ENCODE results near the gene FMO1. TPM values are rescaled to one million over a fixed set of nuclear protein-coding genes. Genes with fewer than 3 reads are reported as not detected.

FMO1 gene
- total RNA-seq, 2 donors from 2014 or later: not detected

GRCh38 chr1:171251042-171251951 is 3.0 kb downstream of the FMO1 start:
- Mint-ChIP-seq H3K36me3 (ENCODE audit: insufficient read depth in 2 of 2) (no peaks in the 10 kb centered on the region), H3K4me3 (peak overlapping the region; percentile 85 to 87), H3K27ac (no peak overlapping the region), H3K4me1 (ENCODE audit: low read depth) (no peaks in the 10 kb centered on the region), H3K9me3 (no peaks in the 10 kb centered on the region), H3K27me3 (ENCODE audit: low read depth) (peaks cover 63% of the 10 kb centered on the region)
- peak; percentile 27 to 42 for DNase-seq
- ATAC-seq (replicated peaks in 1 of 2): peak; percentile 75 to 79

- ATAC-seq (replicated peaks in 1 of 2) (no peak), DNase-seq (no peak)
- Mint-ChIP-seq H3K27ac (no peak overlapping the region), H3K4me3 (peak overlapping the region; percentile 85 to 87), H3K4me1 (ENCODE audit: low read depth) (no peaks in the 10 kb centered on the region), H3K36me3 (ENCODE audit: insufficient read depth in 2 of 2) (no peaks in the 10 kb centered on the region), H3K9me3 (no peaks in the 10 kb centered on the region), H3K27me3 (ENCODE audit: low read depth) (peaks cover 63% of the 10 kb centered on the region)
Observed at GRCh38 chr1:171251952-171252300, 3.6 kb downstream of the FMO1 start.

- Mint-ChIP-seq H3K27ac (no peak overlapping the region), H3K27me3 (ENCODE audit: low read depth) (peaks cover 62% of the 10 kb centered on the region)
- DNase-seq: no peak
Observed at GRCh38 chr1:171252482-171252881, 4.2 kb downstream of the FMO1 start.

GRCh38 chr1:171254859-171255258 is 6.6 kb downstream of the FMO1 start:
- no peak for DNase-seq
- no peak for ATAC-seq (replicated peaks in 1 of 2)
- Mint-ChIP-seq H3K4me3 (no peak overlapping the region), H3K36me3 (ENCODE audit: insufficient read depth in 2 of 2) (no peaks in the 10 kb centered on the region), H3K9me3 (no peaks in the 10 kb centered on the region), H3K4me1 (ENCODE audit: low read depth) (no peaks in the 10 kb centered on the region), H3K27ac (no peak overlapping the region), H3K27me3 (ENCODE audit: low read depth) (peaks cover 44% of the 10 kb centered on the region)

More at GRCh38 chr1:171252482-171252881, 4.2 kb downstream of the FMO1 start:
- Mint-ChIP-seq H3K36me3 (ENCODE audit: insufficient read depth in 2 of 2) (no peaks in the 10 kb centered on the region), H3K4me3 (peak overlapping the region; percentile 13 to 61), H3K9me3 (no peaks in the 10 kb centered on the region), H3K4me1 (ENCODE audit: low read depth) (no peaks in the 10 kb centered on the region)
- ATAC-seq (replicated peaks in 1 of 2): peak in 1 of 2 donors; percentile 45

- ATAC-seq (replicated peaks in 1 of 2) (no peak), DNase-seq (no peak)
- H3K4me3 Mint-ChIP-seq: no peak overlapping the region
- H3K27me3 Mint-ChIP-seq (ENCODE audit: low read depth): peaks cover 29% of the 10 kb centered on the region
- no peaks in the 10 kb centered on the region for H3K36me3 Mint-ChIP-seq (ENCODE audit: insufficient read depth in 2 of 2)
- no peak overlapping the region for H3K27ac Mint-ChIP-seq
- H3K4me1 Mint-ChIP-seq (ENCODE audit: low read depth): no peaks in the 10 kb centered on the region
- no peaks in the 10 kb centered on the region for H3K9me3 Mint-ChIP-seq
Observed at GRCh38 chr1:171256940-171257606, 8.8 kb downstream of the FMO1 start.

GRCh38 chr1:171257607-171258076 is 9.3 kb downstream of the FMO1 start:
- H3K27ac Mint-ChIP-seq: no peak overlapping the region
- DNase-seq (no peak), ATAC-seq (replicated peaks in 1 of 2) (no peak)
- no peaks in the 10 kb centered on the region for H3K4me1 Mint-ChIP-seq (ENCODE audit: low read depth)
- no peak overlapping the region for H3K4me3 Mint-ChIP-seq
- peaks cover 24% of the 10 kb centered on the region for H3K27me3 Mint-ChIP-seq (ENCODE audit: low read depth)
- H3K36me3 Mint-ChIP-seq (ENCODE audit: insufficient read depth in 2 of 2): no peaks in the 10 kb centered on the region
- no peaks in the 10 kb centered on the region for H3K9me3 Mint-ChIP-seq

GRCh38 chr1:171258429-171258828 is 10.1 kb downstream of the FMO1 start:
- H3K27me3 Mint-ChIP-seq (ENCODE audit: low read depth): peaks cover 16% of the 10 kb centered on the region

GRCh38 chr1:171258943-171259342 is 10.6 kb downstream of the FMO1 start:
- Mint-ChIP-seq H3K4me1 (ENCODE audit: low read depth) (no peaks in the 10 kb centered on the region), H3K27ac (no peak overlapping the region), H3K27me3 (ENCODE audit: low read depth) (peaks cover 16% of the 10 kb centered on the region), H3K4me3 (no peak overlapping the region), H3K9me3 (no peaks in the 10 kb centered on the region), H3K36me3 (ENCODE audit: insufficient read depth in 2 of 2) (no peaks in the 10 kb centered on the region)
- no peak for DNase-seq
- ATAC-seq (replicated peaks in 1 of 2): no peak

More at GRCh38 chr1:171258429-171258828, 10.1 kb downstream of the FMO1 start:
- Mint-ChIP-seq H3K36me3 (ENCODE audit: insufficient read depth in 2 of 2) (no peaks in the 10 kb centered on the region), H3K27ac (no peak overlapping the region), H3K4me3 (no peak overlapping the region), H3K4me1 (ENCODE audit: low read depth) (no peaks in the 10 kb centered on the region), H3K9me3 (no peaks in the 10 kb centered on the region)
- ATAC-seq (replicated peaks in 1 of 2): no peak
- no peak for DNase-seq

GRCh38 chr1:171261336-171261735 is 13.0 kb downstream of the FMO1 start:
- H3K36me3 Mint-ChIP-seq (ENCODE audit: insufficient read depth in 2 of 2): no peaks in the 10 kb centered on the region
- no peaks in the 10 kb centered on the region for H3K9me3 Mint-ChIP-seq
- DNase-seq (no peak), ATAC-seq (replicated peaks in 1 of 2) (no peak)
- H3K4me3 Mint-ChIP-seq: no peak overlapping the region
- H3K27ac Mint-ChIP-seq: no peak overlapping the region
- no peaks in the 10 kb centered on the region for H3K27me3 Mint-ChIP-seq (ENCODE audit: low read depth)
- H3K4me1 Mint-ChIP-seq (ENCODE audit: low read depth): no peaks in the 10 kb centered on the region

GRCh38 chr1:171263901-171264300 is 15.6 kb downstream of the FMO1 start:
- Mint-ChIP-seq H3K4me1 (ENCODE audit: low read depth) (no peaks in the 10 kb centered on the region), H3K27me3 (ENCODE audit: low read depth) (peaks cover 12% of the 10 kb centered on the region), H3K27ac (no peak overlapping the region), H3K9me3 (no peaks in the 10 kb centered on the region), H3K36me3 (ENCODE audit: insufficient read depth in 2 of 2) (no peaks in the 10 kb centered on the region), H3K4me3 (no peak overlapping the region)
- ATAC-seq (replicated peaks in 1 of 2): no peak
- no peak for DNase-seq

- H3K4me1 Mint-ChIP-seq (ENCODE audit: low read depth): no peaks in the 10 kb centered on the region
- no peak overlapping the region for H3K4me3 Mint-ChIP-seq
- no peak overlapping the region for H3K27ac Mint-ChIP-seq
Observed at GRCh38 chr1:171265686-171266085, 17.4 kb downstream of the FMO1 start.

GRCh38 chr1:171266930-171267329 is 18.6 kb downstream of the FMO1 start:
- Mint-ChIP-seq H3K27me3 (ENCODE audit: low read depth) (peaks cover 30% of the 10 kb centered on the region), H3K36me3 (ENCODE audit: insufficient read depth in 2 of 2) (no peaks in the 10 kb centered on the region), H3K4me3 (no peak overlapping the region), H3K4me1 (ENCODE audit: low read depth) (no peaks in the 10 kb centered on the region), H3K27ac (no peak overlapping the region), H3K9me3 (no peaks in the 10 kb centered on the region)
- no peak for ATAC-seq (replicated peaks in 1 of 2)
- no peak for DNase-seq

More at GRCh38 chr1:171265686-171266085, 17.4 kb downstream of the FMO1 start:
- DNase-seq (no peak), ATAC-seq (replicated peaks in 1 of 2) (no peak)
- H3K36me3 Mint-ChIP-seq (ENCODE audit: insufficient read depth in 2 of 2): no peaks in the 10 kb centered on the region
- H3K27me3 Mint-ChIP-seq (ENCODE audit: low read depth): peaks cover 19% of the 10 kb centered on the region
- no peaks in the 10 kb centered on the region for H3K9me3 Mint-ChIP-seq

- no peaks in the 10 kb centered on the region for H3K36me3 Mint-ChIP-seq (ENCODE audit: insufficient read depth in 2 of 2)
- H3K9me3 Mint-ChIP-seq: no peaks in the 10 kb centered on the region
- ATAC-seq (replicated peaks in 1 of 2) (no peak), DNase-seq (no peak)
- H3K4me1 Mint-ChIP-seq (ENCODE audit: low read depth): no peaks in the 10 kb centered on the region
- H3K4me3 Mint-ChIP-seq: no peak overlapping the region
- H3K27me3 Mint-ChIP-seq (ENCODE audit: low read depth): peaks cover 30% of the 10 kb centered on the region
- H3K27ac Mint-ChIP-seq: no peak overlapping the region
Observed at GRCh38 chr1:171267391-171267790, 19.1 kb downstream of the FMO1 start.
